ENCODE results near the gene CCSAP. TPM values are rescaled to one million over a fixed set of nuclear protein-coding genes. Genes with fewer than 3 reads are reported as not detected.

CCSAP gene
- total RNA-seq, 4 donors from 2014 or later = 0.51 to 14.2 (median 4.3) TPM

DNA sequence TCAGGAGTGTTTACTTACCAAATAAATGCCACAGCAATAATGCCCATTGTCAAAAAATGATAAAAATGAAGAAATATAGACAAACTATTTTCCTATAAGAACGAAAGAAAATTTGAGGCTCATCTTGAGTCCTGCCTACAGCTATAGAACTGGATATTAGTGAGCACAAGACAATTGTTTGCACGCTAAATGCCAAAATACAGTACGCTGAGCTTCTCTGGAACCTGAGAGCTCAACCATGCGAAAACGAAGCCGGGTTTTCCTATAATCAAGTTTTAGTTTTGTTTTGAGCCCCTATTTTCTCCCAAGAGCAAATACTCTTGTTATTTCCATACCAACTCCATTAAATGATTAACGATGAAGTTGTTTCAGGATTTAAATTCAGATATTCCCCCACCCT lies 42.0 kb upstream of the CCSAP start:
- no peaks in the 10 kb centered on the region for H3K4me1 ChIP-seq
- TF ChIP-seq, protein P1, sequence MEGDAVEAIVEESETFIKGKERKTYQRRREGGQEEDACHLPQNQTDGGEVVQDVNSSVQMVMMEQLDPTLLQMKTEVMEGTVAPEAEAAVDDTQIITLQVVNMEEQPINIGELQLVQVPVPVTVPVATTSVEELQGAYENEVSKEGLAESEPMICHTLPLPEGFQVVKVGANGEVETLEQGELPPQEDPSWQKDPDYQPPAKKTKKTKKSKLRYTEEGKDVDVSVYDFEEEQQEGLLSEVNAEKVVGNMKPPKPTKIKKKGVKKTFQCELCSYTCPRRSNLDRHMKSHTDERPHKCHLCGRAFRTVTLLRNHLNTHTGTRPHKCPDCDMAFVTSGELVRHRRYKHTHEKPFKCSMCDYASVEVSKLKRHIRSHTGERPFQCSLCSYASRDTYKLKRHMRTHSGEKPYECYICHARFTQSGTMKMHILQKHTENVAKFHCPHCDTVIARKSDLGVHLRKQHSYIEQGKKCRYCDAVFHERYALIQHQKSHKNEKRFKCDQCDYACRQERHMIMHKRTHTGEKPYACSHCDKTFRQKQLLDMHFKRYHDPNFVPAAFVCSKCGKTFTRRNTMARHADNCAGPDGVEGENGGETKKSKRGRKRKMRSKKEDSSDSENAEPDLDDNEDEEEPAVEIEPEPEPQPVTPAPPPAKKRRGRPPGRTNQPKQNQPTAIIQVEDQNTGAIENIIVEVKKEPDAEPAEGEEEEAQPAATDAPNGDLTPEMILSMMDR (IDR thresholded peaks at IDR 0.05) = no peak
- no peak for TF ChIP-seq POLR2A (IDR thresholded peaks at IDR 0.05)
- no peaks in the 10 kb centered on the region for H3K9me3 ChIP-seq
- no peaks in the 10 kb centered on the region for H3K36me3 ChIP-seq
- DNase-seq = no peak
- no peak overlapping the region for H3K4me3 ChIP-seq
- intact Hi-C loops (cut with DNase I; ENCODE audit: low total_unique reads) = no loop called here
- no peak overlapping the region for H3K27ac ChIP-seq
- no peaks in the 10 kb centered on the region for H3K27me3 ChIP-seq

- Histone ChIP-seq H3K9me3 (no peaks in the 10 kb centered on the region), H3K36me3 (no peaks in the 10 kb centered on the region), H3K27me3 (no peaks in the 10 kb centered on the region), H3K4me3 (no peak overlapping the region), H3K27ac (no peak overlapping the region), H3K4me1 (no peaks in the 10 kb centered on the region)
- intact Hi-C loops (cut with DNase I; ENCODE audit: low total_unique reads) = no loop called here
- no peak for DNase-seq
- TF ChIP-seq, protein P1 (IDR thresholded peaks at IDR 0.05) = no peak
- no peak for TF ChIP-seq POLR2A (IDR thresholded peaks at IDR 0.05)
Measured at GRCh38 chr1:229383961-229384360, 41.1 kb upstream of the CCSAP start.

DNA sequence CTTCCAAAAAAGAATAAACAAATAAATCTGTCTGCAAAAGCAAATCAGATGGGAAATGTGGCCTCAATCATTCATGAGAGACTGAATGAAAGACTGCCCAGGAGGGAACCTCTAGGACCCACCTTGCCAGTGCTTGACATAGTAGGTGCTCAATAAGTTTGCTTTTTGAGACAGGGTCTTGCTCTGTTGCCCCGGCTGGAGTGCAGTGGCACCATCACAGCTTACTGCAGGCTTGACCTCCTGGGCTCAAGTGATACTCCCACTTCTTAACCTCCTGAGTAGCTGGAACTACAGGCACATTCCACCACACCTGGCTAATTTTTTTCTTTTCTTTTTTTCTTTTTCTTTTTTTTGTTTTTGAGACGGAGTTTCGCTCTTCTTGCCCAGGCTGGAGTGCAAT lies 40.3 kb upstream of the CCSAP start:
- Histone ChIP-seq H3K4me3 (no peak overlapping the region), H3K9me3 (no peaks in the 10 kb centered on the region), H3K27me3 (no peaks in the 10 kb centered on the region), H3K4me1 (no peaks in the 10 kb centered on the region), H3K36me3 (no peaks in the 10 kb centered on the region), H3K27ac (no peak overlapping the region)
- intact Hi-C loops (cut with DNase I; ENCODE audit: low total_unique reads) = no loop called here
- TF ChIP-seq, protein P1 (IDR thresholded peaks at IDR 0.05) = no peak
- no peak for TF ChIP-seq POLR2A (IDR thresholded peaks at IDR 0.05)
- DNase-seq = no peak

DNA sequence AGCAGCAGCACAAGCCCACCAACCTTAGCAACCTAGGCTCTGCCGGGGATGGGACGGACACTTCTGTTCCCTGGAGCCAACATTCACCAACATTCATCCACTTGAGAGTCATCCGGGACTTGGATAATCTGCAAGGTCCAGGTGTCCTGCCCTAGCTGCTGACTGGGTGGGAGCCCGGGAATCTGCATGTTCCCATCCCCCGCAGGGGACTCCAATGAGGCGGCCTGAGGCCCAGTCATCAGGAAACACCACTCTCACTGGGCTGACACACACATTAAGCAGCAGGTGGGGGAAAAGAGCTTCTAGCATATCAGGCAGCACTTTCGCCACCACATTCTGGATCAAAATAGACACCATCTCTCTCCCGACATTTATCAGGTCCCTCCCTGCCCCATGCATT lies 38.4 kb upstream of the CCSAP start:
- H3K4me3 ChIP-seq = no peak overlapping the region
- intact Hi-C loops (cut with DNase I; ENCODE audit: low total_unique reads) = no loop called here
- H3K36me3 ChIP-seq = no peaks in the 10 kb centered on the region
- TF ChIP-seq, protein P1 (IDR thresholded peaks at IDR 0.05) = no peak
- no peak for TF ChIP-seq POLR2A (IDR thresholded peaks at IDR 0.05)
- H3K4me1 ChIP-seq = no peaks in the 10 kb centered on the region
- no peaks in the 10 kb centered on the region for H3K9me3 ChIP-seq
- no peaks in the 10 kb centered on the region for H3K27me3 ChIP-seq
- no peak overlapping the region for H3K27ac ChIP-seq
- no peak for DNase-seq

DNA sequence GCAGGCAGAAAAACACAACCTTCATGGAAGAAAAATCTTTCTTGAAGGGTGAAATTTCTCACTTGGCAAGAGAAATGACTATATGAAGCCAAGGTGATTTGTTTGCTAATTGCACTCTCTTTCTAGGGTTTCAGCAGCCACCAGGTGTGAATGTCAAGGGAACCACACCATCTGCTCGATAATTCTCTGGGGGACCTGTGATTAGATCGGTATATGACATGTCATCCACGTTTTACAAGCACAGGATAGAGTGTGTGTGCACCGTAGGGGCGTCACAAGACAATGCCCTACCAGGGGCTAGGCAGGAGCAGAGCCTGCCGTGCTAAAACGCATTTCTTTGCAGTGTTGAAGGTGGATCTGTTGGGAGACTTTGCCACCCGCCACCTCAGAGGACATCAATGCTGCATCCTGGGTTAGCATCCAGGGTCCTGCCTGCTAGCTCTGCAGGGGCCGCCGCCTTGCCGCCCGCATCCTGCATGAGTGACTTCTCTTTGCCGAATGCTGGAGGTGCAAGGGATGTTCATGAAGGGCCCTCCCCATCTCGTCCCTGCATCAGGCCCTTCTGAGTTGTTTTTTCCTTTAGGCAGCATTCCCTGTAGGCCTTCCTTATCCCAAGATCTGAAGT lies 37.8 kb upstream of the CCSAP start:
- Histone ChIP-seq H3K36me3 (no peaks in the 10 kb centered on the region), H3K27ac (no peak overlapping the region), H3K4me1 (no peaks in the 10 kb centered on the region), H3K4me3 (no peak overlapping the region), H3K9me3 (no peaks in the 10 kb centered on the region), H3K27me3 (no peaks in the 10 kb centered on the region)
- no peak for DNase-seq
- intact Hi-C loops (cut with DNase I; ENCODE audit: low total_unique reads) = no loop called here
- TF ChIP-seq, protein P1 (IDR thresholded peaks at IDR 0.05) = no peak
- TF ChIP-seq POLR2A (IDR thresholded peaks at IDR 0.05) = no peak

All from uterus (tissue), 4 donors.